Mesothelial cell of epicardium (in vitro differentiated cells): ENCODE data around the gene OR6C2. TPM values are rescaled to one million over a fixed set of nuclear protein-coding genes. Genes with fewer than 3 reads are reported as not detected.

ENCODE experiments used
- DNase-seq, 2 experiments: peaks; one replicate each; pipeline ENCODE4 v3.0.0; 2021; ENCODE audit warnings: low spot score in 2 of 2; ENCODE audit not compliant: unreplicated experiment in 2 of 2
- H3K27ac Mint-ChIP-seq: 2 replicates; pipeline ENCODE4 v1.8.0; 2021; ENCODE audit warnings: mixed read lengths
- H3K27me3 Mint-ChIP-seq: 2 replicates; pipeline ENCODE4 v1.8.0; 2021; ENCODE audit warnings: low read depth, mixed read lengths
- H3K36me3 Mint-ChIP-seq: 2 replicates; pipeline ENCODE4 v1.8.0; 2021; ENCODE audit warnings: mixed read lengths
- H3K4me1 Mint-ChIP-seq: 2 replicates; pipeline ENCODE4 v1.8.0; 2021; ENCODE audit warnings: mixed read lengths
- H3K4me3 Mint-ChIP-seq: 2 replicates; pipeline ENCODE4 v1.8.0; 2021; ENCODE audit warnings: mild to moderate bottlenecking, moderate library complexity, mixed read lengths
- H3K9me3 Mint-ChIP-seq: 2 replicates; pipeline ENCODE4 v1.8.0; 2021; ENCODE audit warnings: mixed read lengths
- CTCF ChIP-seq: fragments of 200-600 bp; sonication (generic); IDR thresholded peaks from one replicate; pipeline ENCODE4 v1.5.0; 2021; ENCODE audit warnings: antibody characterized with exemption; ENCODE audit not compliant: unreplicated experiment
- total RNA-seq: library from RNA; stranded (reverse); gene quantifications from 3 replicates; pipeline ENCODE4 v1.2.1, GENCODE V29; 2021

The OR6C2 gene
- total RNA-seq, 1 donor from 2014 or later = not detected

- H3K4me3 Mint-ChIP-seq = no peak overlapping the region
- H3K36me3 Mint-ChIP-seq = no peaks in the 10 kb centered on the region
- H3K27ac Mint-ChIP-seq = no peak overlapping the region
- no peaks in the 10 kb centered on the region for H3K27me3 Mint-ChIP-seq
- no peak for TF ChIP-seq CTCF
- no peak for DNase-seq
- H3K9me3 Mint-ChIP-seq = no peaks in the 10 kb centered on the region
- H3K4me1 Mint-ChIP-seq = peaks cover 10% of the 10 kb centered on the region
These were observed 57.7 kb downstream of the OR6C2 start for GRCh38 chr12:55501601-55502000.

Other genes starting within 250 kb of the OR6C2 start
- not detected in 3 replicates for gene OR10A7, start 223.1 kb upstream of the OR6C2 start, total RNA-seq
- gene OR6C74, start 199.5 kb upstream of the OR6C2 start, total RNA-seq = not detected in 3 replicates
- not detected in 3 replicates for gene OR6C6, start 147.5 kb upstream of the OR6C2 start, total RNA-seq
- gene OR6C1, start 129.7 kb upstream of the OR6C2 start, total RNA-seq = not detected in 3 replicates
- not detected in 3 replicates for gene OR6C3, start 113.3 kb upstream of the OR6C2 start, total RNA-seq
- gene OR6C75, start 81.1 kb upstream of the OR6C2 start, total RNA-seq = not detected in 3 replicates
- not detected in 3 replicates for gene OR6C65, start 43.5 kb upstream of the OR6C2 start, total RNA-seq
- not detected in 3 replicates for gene OR6C76, start 17.8 kb upstream of the OR6C2 start, total RNA-seq
- not detected in 3 replicates for gene OR6C70, start 26.1 kb downstream of the OR6C2 start, total RNA-seq
- not detected in 3 replicates for gene OR6C68, start 48.3 kb downstream of the OR6C2 start, total RNA-seq
- gene OR6C4, start 105.5 kb downstream of the OR6C2 start, total RNA-seq = not detected in 3 replicates
- gene OR2AP1, start 128.4 kb downstream of the OR6C2 start, total RNA-seq = 0.13 to 0.29 TPM (median 0.22 TPM) in 3 replicates
- not detected in 3 replicates for gene OR10P1, start 192.8 kb downstream of the OR6C2 start, total RNA-seq